ENCODE measurements around the gene MEGF10. TPM values are rescaled to one million over a fixed set of nuclear protein-coding genes. Genes with fewer than 3 reads are reported as not detected.
"Not testable (repeated sequence)": the region's sequence is repeated elsewhere in the genome, so short reads cannot be mapped to it uniquely, and the experiment has no call there.

MEGF10 gene
- total RNA-seq, 1 donor from 2014 or later, result 0.43 TPM

DNA sequence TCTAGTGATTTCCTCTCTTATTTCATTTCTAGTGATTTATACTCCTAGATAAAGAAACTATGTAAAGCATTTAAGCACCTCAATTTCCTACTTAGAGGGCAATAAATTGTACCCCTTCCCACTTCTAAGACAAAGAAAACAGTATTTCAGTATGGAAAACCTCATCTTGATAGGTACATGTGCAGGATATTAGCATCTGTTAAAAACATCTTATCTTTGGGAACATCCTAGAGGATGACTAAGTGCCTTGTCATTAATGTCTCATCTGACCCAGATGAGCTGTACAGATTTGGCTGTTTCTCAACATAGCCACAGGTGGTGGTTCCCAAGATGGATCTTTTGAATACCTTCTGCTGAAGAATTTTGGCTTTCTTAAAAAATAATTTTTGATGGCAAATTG, 5.7 kb downstream of the MEGF10 start:
- intact Hi-C loops (cut with DNase I), result no loop called here
- ATAC-seq (no peak), DNase-seq (ENCODE audit: missing footprints) (no peak)

- intact Hi-C loops (cut with DNase I); DNase-seq (ENCODE audit: missing footprints); ATAC-seq: not testable (repeated sequence)
Measured at GRCh38 chr5:127296894-127297293, 6.3 kb downstream of the MEGF10 start.

DNA sequence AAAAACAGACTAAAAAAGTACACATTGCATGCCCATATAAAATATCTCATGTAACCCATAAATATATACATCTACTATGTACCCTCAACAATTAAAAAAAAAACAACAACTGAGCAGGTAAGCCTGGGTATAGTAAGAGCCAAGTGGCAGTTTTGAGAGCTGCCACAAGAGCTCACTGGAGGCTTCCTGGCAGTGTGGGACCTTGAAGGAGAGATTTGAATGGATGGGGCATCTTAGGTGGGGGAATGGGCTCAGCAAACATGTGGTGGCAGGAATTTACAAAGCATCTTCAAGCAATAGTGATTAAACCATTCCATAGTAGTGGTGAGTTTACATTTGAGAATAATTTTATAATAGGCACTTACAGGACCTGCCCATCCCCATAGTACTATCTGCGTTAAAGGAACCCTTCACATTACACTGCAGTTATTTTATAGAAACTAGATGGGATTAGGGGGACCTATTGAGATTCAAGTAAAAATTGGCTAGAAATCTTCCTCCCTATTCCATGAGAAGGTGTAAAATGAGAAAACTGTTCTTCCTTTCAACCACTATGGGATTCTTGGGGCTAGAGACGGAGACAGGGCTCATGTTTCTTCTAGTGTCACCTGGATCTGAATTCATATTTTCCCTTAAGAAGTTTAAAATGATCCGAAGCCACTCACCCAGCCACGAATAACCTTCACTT, 6.9 kb downstream of the MEGF10 start:
- no peak for DNase-seq (ENCODE audit: missing footprints)
- ATAC-seq, result no peak
- intact Hi-C loops (cut with DNase I), result no loop called here

- DNase-seq (ENCODE audit: missing footprints) (no peak), ATAC-seq (no peak)
- intact Hi-C loops (cut with DNase I), result no loop called here
Measured at GRCh38 chr5:127298036-127298429, 7.4 kb downstream of the MEGF10 start.

GRCh38 chr5:127298656-127299055, 8.1 kb downstream of the MEGF10 start:
- ATAC-seq (no peak), DNase-seq (ENCODE audit: missing footprints) (no peak)
- intact Hi-C loops (cut with DNase I), result no loop called here

DNA sequence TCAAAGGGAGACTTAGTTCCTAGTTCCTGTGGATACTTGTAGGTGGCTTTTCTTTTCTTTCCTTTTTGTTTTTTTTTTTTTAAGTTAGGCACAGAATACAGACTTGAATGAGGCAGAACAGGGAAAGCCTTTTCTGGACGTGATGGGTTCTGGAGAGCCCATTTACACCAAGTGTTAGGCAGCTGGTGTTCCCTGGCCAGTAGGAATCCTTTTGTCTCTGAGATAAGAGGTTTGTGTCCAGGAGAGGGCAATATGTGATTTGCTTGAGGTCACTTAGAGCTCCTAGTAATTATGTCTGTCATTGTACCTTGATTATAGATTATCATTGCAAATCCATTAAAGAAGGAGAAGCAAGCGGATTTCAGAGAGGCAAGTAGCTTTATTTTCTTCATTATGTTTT, 9.1 kb downstream of the MEGF10 start:
- intact Hi-C loops (cut with DNase I), result no loop called here
- DNase-seq (ENCODE audit: missing footprints) (no peak), ATAC-seq (no peak)

DNA sequence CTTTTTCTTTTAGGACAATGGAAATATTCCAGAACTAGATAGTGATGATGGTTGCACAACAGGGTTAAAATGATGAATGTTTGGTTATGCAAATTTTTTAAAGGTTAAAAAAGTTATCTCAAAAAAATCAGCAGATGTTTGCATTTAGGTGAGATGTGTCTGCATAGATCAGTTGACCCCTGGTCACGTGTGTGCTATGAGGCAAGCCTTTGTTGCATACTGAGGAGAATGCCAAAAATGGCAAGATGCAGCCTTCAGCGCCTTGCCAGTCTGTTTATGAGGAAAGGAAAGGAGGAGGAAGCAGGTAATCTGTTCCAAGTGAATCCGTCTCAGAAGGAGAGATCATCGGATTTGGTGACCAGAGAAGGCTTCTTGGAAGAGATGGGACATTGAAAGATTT, 11.9 kb downstream of the MEGF10 start:
- DNase-seq (ENCODE audit: missing footprints) (no peak), ATAC-seq (no peak)
- intact Hi-C loops (cut with DNase I), result no loop called here

DNA sequence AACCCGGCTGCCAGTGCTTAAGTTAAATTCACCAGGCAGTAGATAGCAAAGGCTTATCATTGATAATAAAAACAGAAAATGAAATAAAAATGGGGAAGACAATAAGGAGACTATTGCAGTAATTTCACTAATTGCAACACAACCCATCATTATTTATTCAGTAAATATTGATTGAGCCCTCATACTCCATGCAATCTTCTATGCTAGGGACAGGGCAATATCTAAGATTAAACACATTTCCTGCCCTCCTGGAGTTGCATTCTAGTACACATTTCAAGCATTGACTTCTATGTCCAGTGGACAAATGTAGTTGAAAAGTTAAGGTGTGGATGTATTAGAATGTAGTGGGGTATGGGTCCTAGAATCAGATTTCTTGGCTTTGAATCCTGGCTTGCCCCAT, 12.8 kb downstream of the MEGF10 start:
- DNase-seq (ENCODE audit: missing footprints) (no peak), ATAC-seq (no peak)
- intact Hi-C loops (cut with DNase I), result no loop called here

DNA sequence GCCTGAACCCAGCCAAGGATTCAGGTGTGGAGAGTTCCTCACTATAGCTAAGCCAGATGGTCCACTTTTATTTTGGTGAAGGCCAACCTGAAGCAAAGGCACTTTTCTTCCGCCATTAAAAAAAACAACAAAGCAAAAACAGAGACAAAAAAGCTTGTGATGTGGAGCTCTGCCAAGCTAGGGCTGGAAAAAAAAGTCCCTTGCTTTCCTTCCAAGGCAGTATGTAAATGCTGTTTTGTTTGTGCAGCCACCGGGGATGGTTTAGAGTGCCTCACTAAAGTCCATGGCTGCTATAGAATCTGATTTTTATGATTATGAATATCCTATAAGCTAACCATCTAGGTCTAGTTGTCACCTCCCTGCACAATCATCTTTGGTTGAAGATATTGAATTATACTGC, 14.9 kb downstream of the MEGF10 start:
- intact Hi-C loops (cut with DNase I), result no loop called here
- no peak for DNase-seq (ENCODE audit: missing footprints)
- ATAC-seq, result no peak

DNA sequence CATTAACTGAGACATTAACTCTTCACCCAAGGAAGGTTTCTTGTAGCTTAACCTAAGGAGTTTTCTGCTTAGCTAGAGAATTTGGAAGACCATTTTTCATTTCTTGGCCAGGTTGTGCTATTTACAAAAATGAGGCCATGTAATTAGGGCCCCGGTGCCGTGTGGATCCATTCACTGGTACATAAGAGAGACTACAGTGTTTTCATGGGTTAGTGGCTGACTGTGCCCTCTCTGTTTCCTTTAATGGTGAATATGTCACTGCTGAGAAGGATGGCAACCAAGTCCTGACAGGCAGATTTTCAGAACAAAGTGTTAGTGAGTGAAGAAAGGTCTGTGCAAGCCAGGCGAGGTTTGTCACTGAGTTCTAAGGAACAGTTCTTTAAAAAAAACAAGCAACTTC, 15.4 kb downstream of the MEGF10 start:
- intact Hi-C loops (cut with DNase I), result no loop called here
- no peak for DNase-seq (ENCODE audit: missing footprints)
- ATAC-seq, result no peak

GRCh38 chr5:127306647-127307046, 16.1 kb downstream of the MEGF10 start:
- intact Hi-C loops (cut with DNase I), result no loop called here
- ATAC-seq, result no peak
- no peak for DNase-seq (ENCODE audit: missing footprints)

GRCh38 chr5:127307868-127308267, 17.3 kb downstream of the MEGF10 start:
- intact Hi-C loops (cut with DNase I), result no loop called here
- DNase-seq (ENCODE audit: missing footprints), result no peak
- no peak for ATAC-seq

DNA sequence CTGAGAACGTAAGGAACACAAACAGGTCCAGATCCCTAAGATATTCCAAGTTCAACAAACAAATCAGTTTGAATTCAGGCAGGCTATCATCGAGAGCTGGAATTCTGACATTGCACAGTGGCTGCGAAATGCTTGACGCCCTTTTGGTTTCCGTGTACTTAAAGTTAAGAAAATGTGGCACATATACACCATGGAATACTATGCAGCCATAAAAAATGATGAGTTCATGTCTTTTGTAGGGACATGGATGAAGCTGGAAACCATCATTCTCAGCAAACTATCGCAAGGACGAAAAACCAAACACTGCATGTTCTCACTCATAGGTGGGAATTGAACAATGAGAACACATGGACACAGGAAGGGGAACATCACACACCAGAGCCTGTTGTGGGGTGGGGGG, 17.7 kb downstream of the MEGF10 start:
- intact Hi-C loops (cut with DNase I); DNase-seq (ENCODE audit: missing footprints); ATAC-seq: not testable (repeated sequence)

DNA sequence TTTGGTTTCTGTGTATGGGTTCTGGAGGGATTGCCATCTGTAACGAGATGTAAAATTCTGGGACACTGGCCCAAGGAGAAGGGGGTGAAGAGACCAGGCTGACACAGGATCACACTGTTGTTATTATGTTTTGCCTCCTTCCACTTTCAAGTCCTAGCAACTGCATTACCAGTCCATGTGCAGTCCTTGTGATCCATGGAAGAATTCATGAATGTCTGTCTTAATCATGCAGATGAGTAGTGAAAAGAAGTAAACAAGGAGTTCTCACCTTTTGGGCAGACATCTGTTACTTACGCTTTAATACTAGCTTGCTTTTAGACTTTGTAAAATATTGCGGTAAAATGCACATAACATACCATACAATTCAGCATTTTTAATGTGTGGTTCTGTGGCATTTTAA, 18.3 kb downstream of the MEGF10 start:
- DNase-seq (ENCODE audit: missing footprints), result no peak
- ATAC-seq, result no peak
- intact Hi-C loops (cut with DNase I), result no loop called here

DNA sequence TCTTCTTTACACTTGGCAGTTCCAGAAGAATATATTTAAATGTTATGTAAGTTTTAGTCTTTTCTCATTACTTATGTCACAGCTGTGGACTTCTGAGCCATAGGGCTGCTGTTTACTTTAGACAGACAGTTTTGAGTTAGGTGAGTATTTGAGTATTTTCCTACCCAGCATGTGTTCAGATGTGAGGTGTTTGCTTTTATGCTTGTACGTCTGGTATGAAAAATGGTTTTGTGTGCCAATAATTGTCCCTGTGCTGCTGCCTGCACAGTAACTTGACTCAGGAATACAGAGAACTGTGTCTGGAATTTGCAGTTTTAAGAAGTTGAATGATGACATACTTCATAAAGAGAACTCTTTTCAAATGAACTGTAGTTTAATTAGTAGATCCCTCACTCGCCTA, 20.8 kb downstream of the MEGF10 start:
- DNase-seq (ENCODE audit: missing footprints), result no peak
- ATAC-seq, result no peak
- intact Hi-C loops (cut with DNase I), result loop anchor here (10.0 kb wide), 1 partner anchor 637 kb away; no protein-coding TSS in a partner anchor

- intact Hi-C loops (cut with DNase I), result loop anchor here (2.0 to 10.0 kb wide), 2 partner anchors 473 to 637 kb away; no protein-coding TSS in a partner anchor
- no peak for ATAC-seq
- no peak for DNase-seq (ENCODE audit: missing footprints)
Measured at GRCh38 chr5:127311781-127312525, 21.4 kb downstream of the MEGF10 start.

DNA sequence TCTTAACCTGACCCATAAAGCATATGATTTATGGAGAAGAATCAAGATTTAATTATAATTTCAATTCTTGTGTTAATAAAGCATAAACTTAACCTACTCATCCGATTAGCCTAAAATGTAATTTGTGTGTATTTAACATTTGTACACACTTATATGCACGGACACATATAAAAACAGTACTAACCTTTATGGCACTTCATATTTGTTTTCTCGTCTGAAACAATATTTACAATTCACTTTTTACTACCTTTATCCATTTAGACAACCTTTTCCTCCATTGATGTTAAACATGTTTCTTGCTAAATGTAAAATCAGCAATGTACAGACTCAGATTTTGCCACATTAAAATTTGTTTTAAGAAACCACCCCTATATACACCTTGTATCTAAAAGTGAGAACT, 22.8 kb downstream of the MEGF10 start:
- intact Hi-C loops (cut with DNase I), result loop anchor here (2.0 to 10.0 kb wide), 2 partner anchors 475 to 639 kb away; no protein-coding TSS in a partner anchor
- DNase-seq (ENCODE audit: missing footprints) (no peak), ATAC-seq (no peak)

- ATAC-seq (no peak), DNase-seq (ENCODE audit: missing footprints) (no peak)
- intact Hi-C loops (cut with DNase I), result loop anchor here (2.0 to 10.0 kb wide), 2 partner anchors 475 to 639 kb away; no protein-coding TSS in a partner anchor
Measured at GRCh38 chr5:127313847-127314473, 23.4 kb downstream of the MEGF10 start.

GRCh38 chr5:127316011-127316410, 25.4 kb downstream of the MEGF10 start:
- no peak for ATAC-seq
- intact Hi-C loops (cut with DNase I), result loop anchor here (10.0 kb wide), 1 partner anchor 641 kb away; no protein-coding TSS in a partner anchor
- DNase-seq (ENCODE audit: missing footprints), result no peak

DNA sequence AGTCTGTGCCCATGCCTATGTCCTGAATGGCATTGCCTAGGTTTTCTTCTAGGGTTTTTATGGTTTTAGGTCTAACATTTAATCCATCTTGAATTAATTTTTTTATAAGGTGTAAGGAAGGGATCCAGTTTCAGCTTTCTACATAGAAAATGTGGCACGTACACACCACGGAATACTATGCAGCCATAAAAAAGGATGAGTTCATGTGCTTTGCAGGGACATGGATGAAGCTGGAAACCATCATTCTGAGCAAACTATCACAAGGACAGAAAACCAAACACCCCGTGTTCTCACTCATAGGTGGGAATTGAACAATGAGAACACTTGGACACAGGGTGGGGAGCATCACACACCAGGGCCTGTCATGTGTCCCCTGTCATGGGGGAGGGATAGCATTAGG, 26.8 kb downstream of the MEGF10 start:
- intact Hi-C loops (cut with DNase I), result loop anchor here (10.0 kb wide), 1 partner anchor 643 kb away; no protein-coding TSS in a partner anchor
- ATAC-seq; DNase-seq (ENCODE audit: missing footprints): not testable (repeated sequence)
